HepG2 (cell line): ENCODE measurements around the gene ABCC8. TPM values are rescaled to one million over a fixed set of nuclear protein-coding genes. Genes with fewer than 3 reads are reported as not detected.
A peak's percentile ranks its signal among the peaks of the same experiment; 100 is the strongest.

Source experiments
- ESRRA ChIP-seq: sonication (generic); formaldehyde crosslinking; IDR thresholded peaks from 2 replicates; pipeline ENCODE4 v1.5.1; 2020; ENCODE audit warnings: mild to moderate bottlenecking, low read depth, missing genetic modification reagents
- HDAC2 ChIP-seq: sonication (generic); formaldehyde crosslinking; IDR thresholded peaks from 2 replicates; pipeline ENCODE4 v1.4.0; 2020; ENCODE audit warnings: missing genetic modification reagents
- HMG20A ChIP-seq: IDR thresholded peaks from 2 replicates; pipeline ENCODE4 v1.6.1; 2016; ENCODE audit warnings: borderline replicate concordance
- MAFK ChIP-seq, 2 experiments: IDR thresholded peaks in 1 of 2; conservative IDR thresholded peaks in 1 of 2; 2 replicates each; pipeline ENCODE4 v1.6.1; 2011; ENCODE audit warnings: improper control_type of control experiment in 2 of 2, low read length in 2 of 2
- MLX ChIP-seq: IDR thresholded peaks from 2 replicates; pipeline ENCODE4 v1.6.1; 2016
- NFKBIZ ChIP-seq: IDR thresholded peaks from 2 replicates; pipeline ENCODE4 v1.6.1; 2018; ENCODE audit warnings: missing genetic modification reagents, missing compliant biosample characterization
- NR2F1 ChIP-seq, 2 experiments: fragments of 450-650 bp in 1 of 2; formaldehyde crosslinking in 1 of 2; IDR thresholded peaks; 2 replicates each; pipeline versions ENCODE4 v1.5.0 to v1.6.1; 2016 to 2020; ENCODE audit warnings: mild to moderate bottlenecking in 1 of 2, missing compliant biosample characterization in 1 of 2, missing genetic modification reagents in 1 of 2, moderate library complexity in 1 of 2
- NR2F6 ChIP-seq, 2 experiments: IDR thresholded peaks; 2 replicates each; pipeline ENCODE4 v1.6.1; 2016; ENCODE audit warnings: antibody characterized with exemption in 1 of 2, mild to moderate bottlenecking in 1 of 2
- SMC3 ChIP-seq: IDR thresholded peaks from 2 replicates; pipeline ENCODE4 v1.6.1; 2011; ENCODE audit warnings: low read length, improper control_type of control experiment
- STAT5B ChIP-seq: sonication (generic); formaldehyde crosslinking; IDR thresholded peaks from 2 replicates; pipeline ENCODE4 v1.4.0; 2020; ENCODE audit warnings: missing genetic modification reagents
- TCF7 ChIP-seq: sonication (generic); IDR thresholded peaks from 2 replicates; pipeline ENCODE4 v1.6.1; 2016; ENCODE audit warnings: antibody characterized with exemption, low read depth
- THAP11 ChIP-seq: IDR thresholded peaks from 2 replicates; pipeline ENCODE4 v1.6.1; 2016; ENCODE audit warnings: missing biosample characterization, missing genetic modification reagents
- ZBTB40 ChIP-seq, 2 experiments: fragments of 450-650 bp in 1 of 2; sonication (generic) in 1 of 2; formaldehyde crosslinking in 1 of 2; IDR thresholded peaks; 2 replicates each; pipeline versions ENCODE4 v1.6.1 to v1.8.0; 2016 to 2022; ENCODE audit warnings: antibody characterized with exemption in 1 of 2, mild to moderate bottlenecking in 1 of 2, missing genetic modification reagents in 1 of 2
- ZFP36 ChIP-seq: fragments of 150-350 bp; IDR thresholded peaks from 2 replicates; pipeline ENCODE4 v1.6.1; 2018; ENCODE audit warnings: borderline replicate concordance, low read length, low read depth; ENCODE audit not compliant: partially characterized antibody
- ZMYM4 ChIP-seq: sonication (generic); formaldehyde crosslinking; IDR thresholded peaks from 2 replicates; pipeline ENCODE4 v1.8.1; 2023; ENCODE audit warnings: mild to moderate bottlenecking, missing genetic modification reagents
- ZNF343 ChIP-seq: sonication (generic); formaldehyde crosslinking; IDR thresholded peaks from 2 replicates; pipeline ENCODE4 v1.4.0; 2020; ENCODE audit warnings: mild to moderate bottlenecking, missing genetic modification reagents
- ZNF367 ChIP-seq: sonication (generic); formaldehyde crosslinking; IDR thresholded peaks from 2 replicates; pipeline ENCODE4 v1.4.0; 2020; ENCODE audit warnings: missing genetic modification reagents, borderline replicate concordance
- ZNF556 ChIP-seq: sonication (generic); formaldehyde crosslinking; IDR thresholded peaks from 2 replicates; pipeline ENCODE4 v1.4.0; 2020; ENCODE audit warnings: mild to moderate bottlenecking, missing genetic modification reagents, borderline replicate concordance
- ZNF598 ChIP-seq: sonication (generic); formaldehyde crosslinking; IDR thresholded peaks from 2 replicates; pipeline ENCODE4 v1.5.1; 2020; ENCODE audit warnings: mild to moderate bottlenecking, missing genetic modification reagents, borderline replicate concordance
- ZNF780A ChIP-seq: sonication (generic); formaldehyde crosslinking; IDR thresholded peaks from 2 replicates; pipeline ENCODE4 v1.8.0; 2022; ENCODE audit warnings: mild to moderate bottlenecking, missing genetic modification reagents, moderate library complexity
- polyA plus RNA-seq, 8 experiments: library from polyadenylated mRNA; depleted of rRNA in 3 of 8; stranded (reverse) in 7 of 8; unstranded in 1 of 8; fragments of >200 nt; fragmentation: Illumina TruSeq in 4 of 8; extraction: Trizol in 4 of 8; gene quantifications; 2 replicates each; pipeline versions ENCODE4 v1.2.1 to v1.2.3, GENCODE V29; 2011 to 2016; ENCODE audit warnings: low read depth in 4 of 8, missing spikeins in 1 of 8, mixed read lengths in 1 of 8; ENCODE audit not compliant: insufficient read depth in 1 of 8
- total RNA-seq, 5 experiments: library from RNA; depleted of rRNA; stranded (reverse); fragments of >200 nt; fragmentation: Illumina TruSeq; extraction: Trizol; gene quantifications; 2 replicates each; pipeline ENCODE4 v1.2.3, GENCODE V29; 2016; ENCODE audit warnings: low read depth in 1 of 5

Gene ABCC8
- total and polyA plus RNA-seq, 2 of the 13 experiments (the other 11 are each of a cell fraction or from before 2014, with no cell fraction given) = not detected

GRCh38 chr11:17352950-17353820 is 123.5 kb downstream of the ABCC8 start (continued):
- TF ChIP-seq ZBTB40 (IDR thresholded peaks at IDR 0.05) = no peak
- peak; percentile 77 for TF ChIP-seq ZBTB40 (CRISPR knock-in tag; IDR thresholded peaks at IDR 0.05)
- 0 out of 2 replicates have a peak, but pooled peaks have one; percentile 23 for TF ChIP-seq ESRRA (CRISPR knock-in tag)
- TF ChIP-seq NR2F1 (CRISPR knock-in tag; IDR thresholded peaks at IDR 0.05) = no peak
- TF ChIP-seq ZNF598 (CRISPR knock-in tag) = no peak
- no peak for TF ChIP-seq MAFK (conservative IDR thresholded peaks at IDR 0.05 in 1 of 2, IDR thresholded peaks at IDR 0.05 in 1 of 2; ENCODE audit: low read length in 2 of 2)
- peak; percentile 49; the same call in 1 of the 2 replicates for TF ChIP-seq HMG20A (CRISPR knock-in tag)
- no peak for TF ChIP-seq SMC3
- TF ChIP-seq TCF7 = no peak
- no peak for TF ChIP-seq NR2F6 (IDR thresholded peaks at IDR 0.05)
- peak; percentile 58; the same call in 1 of the 2 replicates for TF ChIP-seq NR2F6 (CRISPR knock-in tag; IDR thresholded peaks at IDR 0.05)
- no peak; the same call in 1 of the 2 replicates for TF ChIP-seq ZNF367
- TF ChIP-seq MLX (CRISPR knock-in tag) = 0 out of 2 replicates have a peak, but pooled peaks have one; percentile 20
- peak; percentile 84; the same call in 1 of the 2 replicates for TF ChIP-seq ZNF556 (CRISPR knock-in tag)
- TF ChIP-seq HDAC2 = peak; percentile 78
- 0 out of 2 replicates have a peak, but pooled peaks have one; percentile 44 for TF ChIP-seq NFKBIZ (CRISPR knock-in tag)
- 0 out of 2 replicates have a peak, but pooled peaks have one; percentile 21 for TF ChIP-seq STAT5B (CRISPR knock-in tag)
- TF ChIP-seq ZFP36 = no peak
- TF ChIP-seq ZMYM4 (CRISPR knock-in tag) = peak; percentile 86
- 0 out of 2 replicates have a peak, but pooled peaks have one; percentile 50 for TF ChIP-seq ZNF343 (CRISPR knock-in tag)
- peak; percentile 69 for TF ChIP-seq THAP11 (CRISPR knock-in tag)
- peak; percentile 7; the same call in 1 of the 2 replicates for TF ChIP-seq ZNF780A (CRISPR knock-in tag)
